NCI-H2227 (cell line): Measurements from ENCODE around the gene CHIA.
"Not testable (repeated sequence)": the region's sequence is repeated elsewhere in the genome, so short reads cannot be mapped to it uniquely, and the experiment has no call there.

ENCODE experiments used
- DNase-seq: peaks from one replicate; lab custom pipeline; 2025; ENCODE audit not compliant: unreplicated experiment; lab: John Stamatoyannopoulos, UW

The CHIA gene

GRCh38 chr1:111283838-111284237 lies 6.8 kb upstream of the CHIA start:
- DNase-seq = no peak

GRCh38 chr1:111285879-111286278 lies 4.8 kb upstream of the CHIA start:
- no peak for DNase-seq

- no peak for DNase-seq
Observed at GRCh38 chr1:111286912-111287311, 3.7 kb upstream of the CHIA start.

- DNase-seq = no peak
Observed at GRCh38 chr1:111289371-111289770, 1.3 kb upstream of the CHIA start.

- DNase-seq = no peak
Observed at GRCh38 chr1:111290104-111290503, 547 bp upstream of the CHIA start.

GRCh38 chr1:111294390-111294789 lies 3.7 kb downstream of the CHIA start:
- no peak for DNase-seq

- DNase-seq = no peak
Observed at GRCh38 chr1:111302374-111302773, 11.7 kb downstream of the CHIA start.

- no peak for DNase-seq
Observed at GRCh38 chr1:111309690-111310089, 19.0 kb downstream of the CHIA start.

GRCh38 chr1:111318523-111318922 lies 27.9 kb downstream of the CHIA start:
- no peak for DNase-seq

- no peak for DNase-seq
Observed at GRCh38 chr1:111320066-111320879, 29.6 kb downstream of the CHIA start.

GRCh38 chr1:111323231-111323630 lies 32.6 kb downstream of the CHIA start:
- no peak for DNase-seq

GRCh38 chr1:111332190-111332589 lies 41.5 kb downstream of the CHIA start:
- no peak for DNase-seq

- no peak for DNase-seq
Observed at GRCh38 chr1:111334169-111334568, 43.5 kb downstream of the CHIA start.

GRCh38 chr1:111335214-111335877 lies 44.7 kb downstream of the CHIA start:
- not testable (repeated sequence) for DNase-seq

GRCh38 chr1:111338849-111339248 lies 48.2 kb downstream of the CHIA start:
- DNase-seq = not testable (repeated sequence)

- peak; percentile 92 for DNase-seq
Observed at GRCh38 chr1:111346089-111346885, 55.6 kb downstream of the CHIA start.

GRCh38 chr1:111347026-111347425 lies 56.4 kb downstream of the CHIA start:
- DNase-seq = no peak

GRCh38 chr1:111351700-111352099 lies 61.0 kb downstream of the CHIA start:
- no peak for DNase-seq

- no peak for DNase-seq
Observed at GRCh38 chr1:111354584-111354983, 63.9 kb downstream of the CHIA start.

- no peak for DNase-seq
Observed at GRCh38 chr1:111358964-111359363, 68.3 kb downstream of the CHIA start.

GRCh38 chr1:111359376-111359775 lies 68.7 kb downstream of the CHIA start:
- no peak for DNase-seq

GRCh38 chr1:111360257-111360656 lies 69.6 kb downstream of the CHIA start:
- not testable (repeated sequence) for DNase-seq
